ENCODE data around the gene ACTMAP. TPM values are rescaled to one million over a fixed set of nuclear protein-coding genes. Genes with fewer than 3 reads are reported as not detected.

ACTMAP gene
- polyA plus RNA-seq, 3 donors: 4.3 to 13.0 (median 8.5) TPM

GRCh38 chr19:40719414-40719894 is 30.8 kb downstream of the ACTMAP start:
- H3K79me2 ChIP-seq (ENCODE audit: insufficient read depth, low read length): peaks cover 31% of the 10 kb centered on the region
- peak overlapping the region; percentile 87 for H3K4me2 ChIP-seq (replicated peaks; ENCODE audit: extremely low read depth, low read length, poor library complexity, severe bottlenecking)
- H3K27me3 ChIP-seq (ENCODE audit: control insufficient read depth in 2 of 2, insufficient read depth in 2 of 2, low read length in 2 of 2): no peaks in the 10 kb centered on the region
- no peak for DNase-seq
- no peak for TF ChIP-seq CTCF (IDR thresholded peaks at IDR 0.05)
- Mint-ChIP-seq H3K27ac (peak overlapping the region in 6 of 7 donors; percentile 89 to 94 (median 92)), H3K36me3 (peaks cover 22 to 23% of the 10 kb centered on the region in 2 donors), H3K4me3 (peak overlapping the region; percentile 84 to 94), H3K9me3 (peaks cover 0 to 8% (median 0%) of the 10 kb centered on the region in 7 donors), H3K27me3 (ENCODE audit: low read depth in 3 of 3) (peaks cover 0 to 8% (median 4%) of the 10 kb centered on the region in 3 donors), H3K4me1 (peaks cover 72% of the 10 kb centered on the region)
- WGBS (ENCODE audit: insufficient coverage): 83% methylated on average over 3 of the region's 7 CpGs
- H3K9ac ChIP-seq (ENCODE audit: insufficient read depth, low read length, poor library complexity, severe bottlenecking): no peak overlapping the region
- peaks cover 7 to 17% of the 10 kb centered on the region in 2 donors for H3K36me3 ChIP-seq (replicated peaks in 1 of 2; ENCODE audit: control insufficient read depth in 1 of 2, insufficient read depth in 2 of 2, low read length in 2 of 2)
- peak overlapping the region; percentile 9 to 78 for H3K27ac ChIP-seq (ENCODE audit: low read depth in 1 of 2, low read length in 2 of 2)
- intact Hi-C loops (cut with micrococcal nuclease): no loop called here
- peaks cover 14% of the 10 kb centered on the region for H4K20me1 ChIP-seq (ENCODE audit: insufficient read depth, low read length)
- no peaks in the 10 kb centered on the region for H3K9me3 ChIP-seq (replicated peaks in 1 of 2; ENCODE audit: control insufficient read depth in 1 of 2, insufficient read depth in 1 of 2, low read length in 2 of 2)
- peaks cover 56 to 61% of the 10 kb centered on the region in 2 donors for H3K4me1 ChIP-seq (ENCODE audit: control insufficient read depth in 1 of 2, insufficient read depth in 2 of 2, low read length in 2 of 2)
- peak overlapping the region in 1 of 3 experiments; percentile 91 for H3K4me3 ChIP-seq (replicated peaks in 1 of 3; ENCODE audit: low read depth in 2 of 3, low read length in 3 of 3)
- no peak overlapping the region for H2AFZ ChIP-seq (ENCODE audit: insufficient read depth, low read depth, low read length, poor library complexity, severe bottlenecking)

GRCh38 chr19:40718774-40719391 is 31.4 kb downstream of the ACTMAP start:
- Histone ChIP-seq H3K79me2 (ENCODE audit: insufficient read depth, low read length) (peaks cover 37% of the 10 kb centered on the region), H3K27me3 (ENCODE audit: control insufficient read depth in 2 of 2, insufficient read depth in 2 of 2, low read length in 2 of 2) (no peaks in the 10 kb centered on the region)

More at GRCh38 chr19:40718774-40719391, 31.4 kb downstream of the ACTMAP start:
- no peak for TF ChIP-seq CTCF (IDR thresholded peaks at IDR 0.05)
- Histone ChIP-seq H3K36me3 (replicated peaks in 1 of 2; ENCODE audit: control insufficient read depth in 1 of 2, insufficient read depth in 2 of 2, low read length in 2 of 2) (peaks cover 2 to 12% of the 10 kb centered on the region in 2 donors), H3K4me1 (ENCODE audit: control insufficient read depth in 1 of 2, insufficient read depth in 2 of 2, low read length in 2 of 2) (peaks cover 60 to 67% of the 10 kb centered on the region in 2 donors), H3K9me3 (replicated peaks in 1 of 2; ENCODE audit: control insufficient read depth in 1 of 2, insufficient read depth in 1 of 2, low read length in 2 of 2) (no peaks in the 10 kb centered on the region), H3K4me3 (replicated peaks in 1 of 3; ENCODE audit: low read depth in 2 of 3, low read length in 3 of 3) (peak overlapping the region in 2 of 3 experiments; percentile 15 to 91), H2AFZ (ENCODE audit: insufficient read depth, low read depth, low read length, poor library complexity, severe bottlenecking) (peak overlapping the region; percentile 33), H3K27ac (ENCODE audit: low read depth in 1 of 2, low read length in 2 of 2) (peak overlapping the region in 1 of 2 donors; percentile 96), H3K9ac (ENCODE audit: insufficient read depth, low read length, poor library complexity, severe bottlenecking) (peak overlapping the region; percentile 88), H3K4me2 (replicated peaks; ENCODE audit: extremely low read depth, low read length, poor library complexity, severe bottlenecking) (peak overlapping the region; percentile 87), H4K20me1 (ENCODE audit: insufficient read depth, low read length) (peaks cover 10% of the 10 kb centered on the region)
- Mint-ChIP-seq H3K4me1 (peaks cover 76% of the 10 kb centered on the region), H3K36me3 (peaks cover 18 to 19% of the 10 kb centered on the region in 2 donors), H3K27ac (peak overlapping the region; percentile 20 to 89 (median 72)), H3K4me3 (peak overlapping the region; percentile 84 to 94), H3K9me3 (peaks cover 0 to 8% (median 0%) of the 10 kb centered on the region in 7 donors), H3K27me3 (ENCODE audit: low read depth in 3 of 3) (peaks cover 0 to 8% (median 4%) of the 10 kb centered on the region in 3 donors)
- WGBS (ENCODE audit: insufficient coverage): 44% methylated on average over 15 of the region's 16 CpGs
- peak in 1 of 3 donors; percentile 20 for DNase-seq
- intact Hi-C loops (cut with micrococcal nuclease): no loop called here

All from CD14-positive monocyte (primary cell).